ENCODE measurements around the gene RAB7A.

Gene RAB7A

GRCh38 chr3:128698211-128699047 is 27.6 kb upstream of the RAB7A start:
- no peak for DNase-seq
- Histone ChIP-seq H3K36me3 (replicated peaks) (no peaks in the 10 kb centered on the region), H3K27me3 (replicated peaks) (no peaks in the 10 kb centered on the region), H3K4me3 (ENCODE audit: low read depth, low read length) (peak overlapping the region; percentile 59), H3K27ac (no peak overlapping the region)
- TF ChIP-seq, protein P1, sequence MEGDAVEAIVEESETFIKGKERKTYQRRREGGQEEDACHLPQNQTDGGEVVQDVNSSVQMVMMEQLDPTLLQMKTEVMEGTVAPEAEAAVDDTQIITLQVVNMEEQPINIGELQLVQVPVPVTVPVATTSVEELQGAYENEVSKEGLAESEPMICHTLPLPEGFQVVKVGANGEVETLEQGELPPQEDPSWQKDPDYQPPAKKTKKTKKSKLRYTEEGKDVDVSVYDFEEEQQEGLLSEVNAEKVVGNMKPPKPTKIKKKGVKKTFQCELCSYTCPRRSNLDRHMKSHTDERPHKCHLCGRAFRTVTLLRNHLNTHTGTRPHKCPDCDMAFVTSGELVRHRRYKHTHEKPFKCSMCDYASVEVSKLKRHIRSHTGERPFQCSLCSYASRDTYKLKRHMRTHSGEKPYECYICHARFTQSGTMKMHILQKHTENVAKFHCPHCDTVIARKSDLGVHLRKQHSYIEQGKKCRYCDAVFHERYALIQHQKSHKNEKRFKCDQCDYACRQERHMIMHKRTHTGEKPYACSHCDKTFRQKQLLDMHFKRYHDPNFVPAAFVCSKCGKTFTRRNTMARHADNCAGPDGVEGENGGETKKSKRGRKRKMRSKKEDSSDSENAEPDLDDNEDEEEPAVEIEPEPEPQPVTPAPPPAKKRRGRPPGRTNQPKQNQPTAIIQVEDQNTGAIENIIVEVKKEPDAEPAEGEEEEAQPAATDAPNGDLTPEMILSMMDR (IDR thresholded peaks at IDR 0.05; ENCODE audit: low read depth, low read length, missing control alignments): no peak
- in situ Hi-C loops (cut with HindIII; ENCODE audit: low pct_ligation_motif_present, low sequenced_read_pairs): loop anchor here (25.0 kb wide), 1 partner anchor 89 kb away; no protein-coding TSS in a partner anchor

DNA sequence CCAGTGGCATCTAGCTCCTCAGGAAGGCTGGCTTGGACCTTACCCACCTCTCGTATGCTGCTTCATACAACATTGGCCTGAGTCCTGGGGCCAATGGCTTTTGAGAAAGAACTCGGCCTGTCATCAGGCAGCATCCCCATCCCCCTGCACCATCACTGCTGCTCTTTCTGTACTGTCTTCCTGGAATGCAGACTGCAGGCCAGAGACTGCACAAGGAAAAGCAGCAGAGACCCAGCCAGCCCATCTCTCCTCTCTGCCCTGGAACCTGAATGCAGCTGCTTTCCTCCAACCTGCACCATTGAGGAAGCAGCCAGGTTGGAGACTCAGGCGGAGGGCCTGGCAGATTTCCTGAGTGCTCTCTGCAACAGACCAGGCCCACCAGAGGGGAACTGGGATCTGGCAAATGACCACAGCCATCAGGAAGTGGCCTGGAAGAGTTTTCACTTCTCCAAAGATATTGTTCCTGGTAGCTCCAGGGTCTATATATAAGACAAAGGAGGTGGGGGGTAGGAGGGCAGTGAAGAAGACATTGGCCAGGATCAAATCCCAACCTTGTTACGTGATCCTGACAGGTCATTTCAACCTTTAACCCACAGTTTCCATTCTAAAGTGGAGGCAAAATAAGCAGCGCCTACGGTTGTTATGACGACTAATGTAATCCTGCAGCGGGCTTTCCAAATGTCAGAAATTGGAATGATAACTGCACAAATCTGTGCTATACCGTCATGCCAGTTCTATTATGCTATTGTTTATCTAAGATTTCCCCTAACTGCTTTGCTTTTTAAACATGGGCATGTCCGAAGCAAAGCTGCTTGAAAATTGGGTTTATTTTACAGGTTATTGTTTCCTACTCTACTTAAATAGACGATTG is 24.4 kb upstream of the RAB7A start:
- TF ChIP-seq, protein P1 (IDR thresholded peaks at IDR 0.05; ENCODE audit: low read depth, low read length, missing control alignments): no peak
- Histone ChIP-seq H3K27ac (no peak overlapping the region), H3K36me3 (replicated peaks) (no peaks in the 10 kb centered on the region), H3K4me3 (ENCODE audit: low read depth, low read length) (no peak overlapping the region), H3K27me3 (replicated peaks) (no peaks in the 10 kb centered on the region)
- in situ Hi-C loops (cut with HindIII; ENCODE audit: low pct_ligation_motif_present, low sequenced_read_pairs): no loop called here
- DNase-seq: no peak

DNA sequence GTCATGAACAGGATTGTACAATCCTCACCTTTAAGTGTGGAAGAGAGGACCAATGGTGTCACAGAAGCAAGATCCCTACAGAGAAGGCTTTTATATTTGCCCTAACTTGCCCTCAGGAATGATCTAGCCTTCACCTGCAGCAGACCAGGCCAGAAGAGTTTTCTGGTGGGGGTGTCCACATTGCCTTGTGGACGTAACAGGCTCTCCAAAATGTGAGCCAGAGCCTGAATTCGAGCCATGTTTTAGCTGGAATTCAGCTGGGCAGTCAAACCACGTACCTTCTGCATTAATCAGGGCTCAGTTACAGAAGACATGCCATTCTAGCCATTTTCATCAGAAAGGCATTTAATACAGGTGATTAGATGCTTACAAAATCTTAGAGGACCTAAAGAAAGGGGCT is 23.6 kb upstream of the RAB7A start:
- TF ChIP-seq, protein P1 (IDR thresholded peaks at IDR 0.05; ENCODE audit: low read depth, low read length, missing control alignments): no peak
- Histone ChIP-seq H3K27ac (no peak overlapping the region), H3K27me3 (replicated peaks) (no peaks in the 10 kb centered on the region), H3K36me3 (replicated peaks) (no peaks in the 10 kb centered on the region), H3K4me3 (ENCODE audit: low read depth, low read length) (no peak overlapping the region)
- in situ Hi-C loops (cut with HindIII; ENCODE audit: low pct_ligation_motif_present, low sequenced_read_pairs): no loop called here
- no peak for DNase-seq

DNA sequence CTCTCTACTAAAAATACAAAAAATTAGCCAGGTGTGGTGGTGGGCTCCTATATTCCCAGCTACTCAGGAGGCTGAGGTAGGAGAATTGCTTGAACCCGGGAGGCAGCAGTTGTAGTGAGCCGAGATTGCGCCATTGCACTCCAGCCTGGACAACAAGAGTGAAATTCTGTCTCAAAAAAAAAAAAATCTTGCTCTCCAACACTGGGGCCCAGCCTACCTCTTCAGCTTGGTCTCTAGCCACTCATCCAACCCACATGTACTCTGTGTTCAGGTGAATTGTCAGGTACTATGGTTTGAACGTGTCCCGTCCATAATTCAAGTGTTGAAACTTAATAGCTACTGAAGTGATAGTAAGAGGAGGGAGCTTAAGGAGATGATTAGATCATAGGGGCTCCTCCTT is 22.4 kb upstream of the RAB7A start:
- no peaks in the 10 kb centered on the region for H3K27me3 ChIP-seq (replicated peaks)
- TF ChIP-seq, protein P1 (IDR thresholded peaks at IDR 0.05; ENCODE audit: low read depth, low read length, missing control alignments): no peak
- no peaks in the 10 kb centered on the region for H3K36me3 ChIP-seq (replicated peaks)
- H3K4me3 ChIP-seq (ENCODE audit: low read depth, low read length): no peak overlapping the region
- DNase-seq: no peak
- in situ Hi-C loops (cut with HindIII; ENCODE audit: low pct_ligation_motif_present, low sequenced_read_pairs): no loop called here
- H3K27ac ChIP-seq: no peak overlapping the region

DNA sequence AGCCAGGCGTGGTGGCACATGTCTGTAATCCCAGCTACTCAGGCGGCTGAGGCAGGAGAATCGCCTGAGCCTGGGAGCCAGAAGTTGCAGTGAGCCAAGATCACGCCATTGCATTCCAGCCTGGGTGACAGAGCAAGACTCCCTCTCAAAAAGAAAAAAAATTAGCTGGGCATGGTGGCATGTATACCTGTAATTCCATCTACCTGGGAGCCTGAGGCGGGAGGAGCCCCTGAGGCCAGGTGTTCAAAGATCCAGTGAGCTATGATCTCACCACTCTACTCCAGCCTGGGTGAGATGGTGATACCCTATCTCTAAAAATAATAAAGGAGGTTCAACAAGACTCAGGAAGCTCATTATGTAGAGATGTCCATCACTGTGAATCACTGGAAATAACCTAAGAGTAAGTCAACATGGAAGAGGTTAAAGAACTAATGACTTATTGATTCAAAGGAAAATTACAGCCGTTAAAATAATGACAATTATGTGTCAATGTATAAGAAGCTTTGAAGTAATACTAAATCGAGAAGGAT is 19.8 kb upstream of the RAB7A start:
- Histone ChIP-seq H3K4me3 (ENCODE audit: low read depth, low read length) (no peak overlapping the region), H3K27ac (no peak overlapping the region), H3K36me3 (replicated peaks) (no peaks in the 10 kb centered on the region), H3K27me3 (replicated peaks) (no peaks in the 10 kb centered on the region)
- TF ChIP-seq, protein P1 (IDR thresholded peaks at IDR 0.05; ENCODE audit: low read depth, low read length, missing control alignments): no peak
- in situ Hi-C loops (cut with HindIII; ENCODE audit: low pct_ligation_motif_present, low sequenced_read_pairs): no loop called here
- DNase-seq: no peak

Measured in brain microvascular endothelial cell (primary cell).